ENCODE results near the gene LTBP2. TPM values are rescaled to one million over a fixed set of nuclear protein-coding genes. Genes with fewer than 3 reads are reported as not detected.

LTBP2 gene
- total RNA-seq, 2 experiments from 2014 or later: 0.04 to 0.05 TPM

DNA sequence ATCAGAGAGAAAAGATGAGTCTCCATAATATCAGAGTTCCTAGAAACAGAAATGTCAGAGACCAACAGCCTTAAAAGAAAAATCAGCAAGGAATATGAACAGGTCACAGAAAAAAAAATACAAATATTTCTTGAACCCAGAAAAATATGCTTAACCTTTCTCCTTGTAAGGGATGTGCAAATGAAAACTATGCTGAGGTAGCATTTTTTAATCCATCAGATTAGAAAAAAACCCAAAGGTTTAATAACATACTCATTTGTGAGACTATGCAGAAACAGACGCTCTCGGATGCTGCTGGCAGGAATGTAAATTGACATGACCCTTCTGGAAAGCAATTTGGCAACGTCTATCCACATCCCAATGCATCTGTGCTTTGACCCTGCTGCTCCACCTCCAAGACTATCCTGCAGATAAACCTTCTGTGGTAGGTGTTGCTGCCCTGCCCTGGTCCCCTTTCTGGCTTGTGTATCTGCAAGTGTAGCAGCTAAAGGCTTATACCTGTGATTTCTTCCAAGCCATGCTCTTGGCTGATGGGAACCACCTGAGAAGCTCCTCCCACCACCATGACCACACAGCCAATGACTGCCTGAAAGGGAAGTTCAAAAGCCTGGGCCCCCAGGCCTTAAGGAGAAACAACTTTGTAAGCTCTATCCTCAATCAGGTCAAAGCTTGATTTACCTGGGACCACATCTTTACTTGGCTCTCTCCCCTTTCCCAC, 49.4 kb downstream of the LTBP2 start:
- CTCF ChIA-PET: interaction anchor here (1.1 kb wide), 1 partner anchor 83 kb away, joined by 3 read pairs; no protein-coding TSS in a partner anchor
- peaks cover 2% of the 10 kb centered on the region for H3K27me3 Mint-ChIP-seq
- no peak overlapping the region for H3K4me3 Mint-ChIP-seq
- no peaks in the 10 kb centered on the region for H3K4me1 Mint-ChIP-seq (ENCODE audit: low read depth)
- no peak overlapping the region for H3K27ac Mint-ChIP-seq
- H3K9me3 Mint-ChIP-seq: no peaks in the 10 kb centered on the region
- POLR2A ChIA-PET: interaction anchor here (0.6 to 0.8 kb wide), 2 partner anchors 133 to 400 kb away, joined by 3 read pairs; no protein-coding TSS in a partner anchor
- DNase-seq (no peak), ATAC-seq (no peak)
- intact Hi-C loops (cut with micrococcal nuclease): no loop called here
- TF ChIP-seq CTCF (IDR thresholded peaks at IDR 0.05): no peak
- H3K36me3 Mint-ChIP-seq (ENCODE audit: low read depth): no peaks in the 10 kb centered on the region

DNA sequence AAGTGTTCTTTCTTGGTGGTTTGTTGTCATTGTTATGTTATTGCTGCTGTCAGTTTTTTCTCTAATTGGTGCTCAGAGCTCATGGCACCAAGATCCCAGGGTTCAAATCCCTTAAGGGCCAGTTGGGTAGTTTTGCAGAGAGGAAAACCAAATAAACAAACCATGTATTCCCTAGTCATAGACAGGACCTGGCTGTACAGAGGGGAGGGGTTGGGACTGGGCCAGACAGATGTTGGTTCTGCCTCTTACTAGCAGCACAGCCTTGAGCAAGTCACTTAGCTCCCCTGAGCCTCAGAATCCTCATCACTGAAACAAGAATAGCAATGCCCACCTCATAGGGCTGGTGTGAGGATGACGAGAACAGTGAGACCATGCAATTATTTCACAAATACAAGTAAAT, 53.4 kb downstream of the LTBP2 start:
- ATAC-seq (no peak), DNase-seq (no peak)
- no peak for TF ChIP-seq CTCF (IDR thresholded peaks at IDR 0.05)
- intact Hi-C loops (cut with micrococcal nuclease): no loop called here
- H3K9me3 Mint-ChIP-seq: no peaks in the 10 kb centered on the region
- H3K36me3 Mint-ChIP-seq (ENCODE audit: low read depth): no peaks in the 10 kb centered on the region
- ChIA-PET CTCF (no interaction called here), POLR2A (interaction anchor here (0.6 kb wide), 1 partner anchor 94 kb away, joined by 3 read pairs; no protein-coding TSS in a partner anchor)
- H3K4me3 Mint-ChIP-seq: no peak overlapping the region
- H3K27me3 Mint-ChIP-seq: no peaks in the 10 kb centered on the region
- H3K4me1 Mint-ChIP-seq (ENCODE audit: low read depth): peaks cover 3% of the 10 kb centered on the region
- H3K27ac Mint-ChIP-seq: no peak overlapping the region

DNA sequence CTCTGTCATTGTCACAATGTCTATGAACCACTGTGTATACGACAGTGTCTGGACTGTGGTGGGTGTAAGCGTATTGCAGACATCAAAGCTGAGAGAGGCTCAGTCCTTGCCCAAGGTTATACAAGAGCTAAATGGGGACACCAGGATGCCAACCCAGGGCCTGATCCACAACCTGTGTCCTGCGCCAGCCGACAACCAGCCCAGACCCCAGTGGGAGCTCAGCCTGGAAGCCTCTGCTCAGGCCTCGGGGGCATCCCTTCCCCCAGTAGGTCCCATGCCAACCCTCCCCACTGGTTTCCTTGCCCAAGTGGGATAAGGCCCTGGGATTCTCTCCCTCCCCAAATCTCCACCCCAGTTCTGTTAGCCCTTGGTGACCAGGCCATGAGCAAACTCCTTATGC, 54.3 kb downstream of the LTBP2 start:
- POLR2A ChIA-PET: interaction anchor here (0.9 kb wide), 1 partner anchor 29 kb away, joined by 3 read pairs; no protein-coding TSS in a partner anchor
- no peak overlapping the region for H3K4me3 Mint-ChIP-seq
- no peaks in the 10 kb centered on the region for H3K27me3 Mint-ChIP-seq
- DNase-seq (no peak), ATAC-seq (no peak)
- TF ChIP-seq CTCF (IDR thresholded peaks at IDR 0.05): no peak
- H3K9me3 Mint-ChIP-seq: no peaks in the 10 kb centered on the region
- H3K27ac Mint-ChIP-seq: no peak overlapping the region
- H3K4me1 Mint-ChIP-seq (ENCODE audit: low read depth): peaks cover 3% of the 10 kb centered on the region
- H3K36me3 Mint-ChIP-seq (ENCODE audit: low read depth): no peaks in the 10 kb centered on the region
- intact Hi-C loops (cut with micrococcal nuclease): no loop called here
- CTCF ChIA-PET: no interaction called here

DNA sequence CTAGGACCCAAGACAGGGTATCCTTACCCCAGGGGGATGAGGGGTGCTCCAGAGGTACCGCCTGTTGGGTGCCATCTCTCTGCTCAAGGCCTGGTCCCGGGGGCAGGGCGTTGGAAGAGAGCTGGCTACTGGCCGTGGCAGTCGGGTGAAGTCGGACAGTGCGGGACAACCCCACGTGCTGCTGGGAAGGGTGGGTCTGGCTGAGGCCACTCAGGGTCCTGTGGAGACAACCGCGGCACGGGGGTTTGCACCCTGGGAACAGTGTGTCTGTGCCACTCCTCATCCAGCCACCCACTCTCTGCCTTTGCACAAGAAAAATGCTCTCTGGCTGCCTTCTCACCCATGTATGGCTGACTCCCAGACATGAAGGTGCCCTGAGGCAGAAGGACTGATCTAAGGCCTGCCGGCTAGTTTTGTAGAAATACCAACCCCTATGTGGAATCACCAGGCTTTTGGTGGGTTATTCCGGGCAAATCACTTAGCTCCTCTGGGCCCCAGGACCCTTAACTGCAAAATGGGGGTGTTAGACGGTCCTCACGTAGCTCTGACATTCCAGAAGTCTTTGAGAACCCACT, 56.5 kb downstream of the LTBP2 start:
- H3K9me3 Mint-ChIP-seq: no peaks in the 10 kb centered on the region
- H3K27ac Mint-ChIP-seq: no peak overlapping the region
- POLR2A ChIA-PET: interaction anchor here (0.9 kb wide), 1 partner anchor 9 kb away, joined by 3 read pairs; no protein-coding TSS in a partner anchor
- no peak for TF ChIP-seq CTCF (IDR thresholded peaks at IDR 0.05)
- DNase-seq: no peak
- no peak overlapping the region for H3K4me3 Mint-ChIP-seq
- ATAC-seq: no peak
- CTCF ChIA-PET: no interaction called here
- no peaks in the 10 kb centered on the region for H3K27me3 Mint-ChIP-seq
- H3K4me1 Mint-ChIP-seq (ENCODE audit: low read depth): peaks cover 3% of the 10 kb centered on the region
- no peaks in the 10 kb centered on the region for H3K36me3 Mint-ChIP-seq (ENCODE audit: low read depth)
- intact Hi-C loops (cut with micrococcal nuclease): no loop called here

DNA sequence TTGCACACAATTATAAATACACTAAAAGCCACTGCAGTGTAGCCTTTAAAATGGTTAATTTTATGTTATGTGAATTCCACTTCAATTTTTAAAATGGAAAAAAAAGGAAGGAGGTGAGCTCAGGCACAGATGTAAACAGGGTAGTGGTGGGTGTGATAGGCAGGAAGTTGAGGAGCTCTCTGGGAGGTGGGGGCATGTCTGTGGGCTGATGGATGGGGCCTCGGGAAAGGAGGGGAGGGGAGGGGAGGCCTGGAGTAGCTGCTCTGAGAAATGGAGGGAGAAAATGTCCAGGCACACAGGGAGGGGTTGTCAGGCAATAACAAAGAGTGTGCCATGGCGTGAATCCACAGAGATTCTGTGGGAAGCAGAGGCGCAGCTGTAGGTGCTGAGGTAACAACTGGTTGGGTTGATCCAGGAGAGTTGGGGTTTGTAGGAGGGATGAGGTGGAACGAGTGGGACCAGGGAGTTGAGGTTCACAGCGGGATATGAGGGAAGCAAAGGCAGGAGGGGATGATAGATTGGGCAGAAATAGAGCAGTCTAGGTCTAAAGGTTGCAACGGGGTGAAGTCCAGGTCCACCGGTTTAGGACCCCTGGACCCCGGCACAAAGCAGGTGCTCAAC, 57.2 kb downstream of the LTBP2 start:
- no peak overlapping the region for H3K4me3 Mint-ChIP-seq
- ATAC-seq (no peak), DNase-seq (no peak)
- intact Hi-C loops (cut with micrococcal nuclease): no loop called here
- H3K27me3 Mint-ChIP-seq: no peaks in the 10 kb centered on the region
- no peaks in the 10 kb centered on the region for H3K36me3 Mint-ChIP-seq (ENCODE audit: low read depth)
- POLR2A ChIA-PET: interaction anchor here (0.9 to 1.2 kb wide), 2 partner anchors 10 to 250 kb away, joined by 3 to 4 read pairs; no protein-coding TSS in a partner anchor
- peaks cover 3% of the 10 kb centered on the region for H3K4me1 Mint-ChIP-seq (ENCODE audit: low read depth)
- CTCF ChIA-PET: no interaction called here
- TF ChIP-seq CTCF (IDR thresholded peaks at IDR 0.05): no peak
- H3K9me3 Mint-ChIP-seq: no peaks in the 10 kb centered on the region
- no peak overlapping the region for H3K27ac Mint-ChIP-seq
